ENCODE measurements around the gene ATXN1.

Gene ATXN1

DNA sequence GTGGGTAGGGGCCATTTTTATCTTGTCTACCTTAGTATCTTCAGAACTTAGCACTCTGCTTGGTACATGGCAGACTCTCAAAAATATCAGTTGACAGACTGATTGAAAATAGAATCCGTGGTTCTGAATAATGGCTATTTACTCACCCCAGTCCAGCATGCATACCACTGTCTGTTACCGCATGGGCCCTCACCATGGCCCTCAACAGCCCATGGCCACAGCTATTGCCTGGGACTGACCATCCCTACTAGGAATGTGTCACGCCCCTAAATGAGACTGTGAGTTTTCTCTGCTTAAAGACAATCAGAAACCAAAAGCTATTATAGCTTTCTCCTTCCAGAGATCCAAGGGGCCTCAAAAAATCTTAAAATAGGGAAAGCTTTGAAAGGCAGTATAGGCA, 207.7 kb downstream of the ATXN1 start:
- no peak for ATAC-seq
- TF ChIP-seq RARB (CRISPR knock-in tag; IDR thresholded peaks at IDR 0.05) (no peak), GLIS3 (CRISPR knock-in tag; IDR thresholded peaks at IDR 0.05) (no peak), TOX (CRISPR knock-in tag; IDR thresholded peaks at IDR 0.05; ENCODE audit: borderline replicate concordance) (no peak), TCF4 (CRISPR knock-in tag; IDR thresholded peaks at IDR 0.05; ENCODE audit: borderline replicate concordance) (no peak), OSR1 (CRISPR knock-in tag; IDR thresholded peaks at IDR 0.05) (no peak), ZNF70 (CRISPR knock-in tag; IDR thresholded peaks at IDR 0.05) (no peak), ISL1 (CRISPR knock-in tag; IDR thresholded peaks at IDR 0.05) (no peak), ZFP30 (CRISPR knock-in tag; IDR thresholded peaks at IDR 0.05) (no peak), BACH2 (CRISPR knock-in tag; IDR thresholded peaks at IDR 0.05; ENCODE audit: borderline replicate concordance) (no peak), ZNF565 (CRISPR knock-in tag; conservative IDR thresholded peaks at IDR 0.05; ENCODE audit: low read depth) (no peak), ZFP3 (CRISPR knock-in tag; IDR thresholded peaks at IDR 0.05) (no peak), CSDC2 (CRISPR knock-in tag; IDR thresholded peaks at IDR 0.05) (no peak)
- TF ChIP-seq, protein P1, sequence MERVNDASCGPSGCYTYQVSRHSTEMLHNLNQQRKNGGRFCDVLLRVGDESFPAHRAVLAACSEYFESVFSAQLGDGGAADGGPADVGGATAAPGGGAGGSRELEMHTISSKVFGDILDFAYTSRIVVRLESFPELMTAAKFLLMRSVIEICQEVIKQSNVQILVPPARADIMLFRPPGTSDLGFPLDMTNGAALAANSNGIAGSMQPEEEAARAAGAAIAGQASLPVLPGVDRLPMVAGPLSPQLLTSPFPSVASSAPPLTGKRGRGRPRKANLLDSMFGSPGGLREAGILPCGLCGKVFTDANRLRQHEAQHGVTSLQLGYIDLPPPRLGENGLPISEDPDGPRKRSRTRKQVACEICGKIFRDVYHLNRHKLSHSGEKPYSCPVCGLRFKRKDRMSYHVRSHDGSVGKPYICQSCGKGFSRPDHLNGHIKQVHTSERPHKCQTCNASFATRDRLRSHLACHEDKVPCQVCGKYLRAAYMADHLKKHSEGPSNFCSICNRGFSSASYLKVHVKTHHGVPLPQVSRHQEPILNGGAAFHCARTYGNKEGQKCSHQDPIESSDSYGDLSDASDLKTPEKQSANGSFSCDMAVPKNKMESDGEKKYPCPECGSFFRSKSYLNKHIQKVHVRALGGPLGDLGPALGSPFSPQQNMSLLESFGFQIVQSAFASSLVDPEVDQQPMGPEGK (CRISPR knock-in tag; IDR thresholded peaks at IDR 0.05; ENCODE audit: borderline replicate concordance): no peak

DNA sequence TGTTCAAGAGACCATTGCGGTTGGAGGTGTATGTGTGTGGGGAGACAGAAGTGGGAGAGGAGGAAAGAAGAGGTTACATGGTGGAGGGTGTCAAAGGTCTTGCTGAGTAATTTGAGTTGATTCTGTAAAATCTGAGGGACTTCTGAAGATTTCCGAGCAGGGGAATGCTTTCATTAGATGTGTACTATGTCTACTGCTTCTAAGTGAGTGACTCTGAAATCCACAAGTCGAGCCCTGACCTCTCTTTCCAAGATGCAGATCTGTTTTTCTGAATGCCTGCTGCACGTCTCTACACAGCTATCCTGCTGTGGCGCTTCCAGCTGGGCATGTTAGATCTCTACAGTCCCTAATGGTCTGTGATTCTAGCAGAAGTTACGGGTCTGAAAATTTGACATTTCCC, 209.8 kb downstream of the ATXN1 start:
- TF ChIP-seq, protein P2, sequence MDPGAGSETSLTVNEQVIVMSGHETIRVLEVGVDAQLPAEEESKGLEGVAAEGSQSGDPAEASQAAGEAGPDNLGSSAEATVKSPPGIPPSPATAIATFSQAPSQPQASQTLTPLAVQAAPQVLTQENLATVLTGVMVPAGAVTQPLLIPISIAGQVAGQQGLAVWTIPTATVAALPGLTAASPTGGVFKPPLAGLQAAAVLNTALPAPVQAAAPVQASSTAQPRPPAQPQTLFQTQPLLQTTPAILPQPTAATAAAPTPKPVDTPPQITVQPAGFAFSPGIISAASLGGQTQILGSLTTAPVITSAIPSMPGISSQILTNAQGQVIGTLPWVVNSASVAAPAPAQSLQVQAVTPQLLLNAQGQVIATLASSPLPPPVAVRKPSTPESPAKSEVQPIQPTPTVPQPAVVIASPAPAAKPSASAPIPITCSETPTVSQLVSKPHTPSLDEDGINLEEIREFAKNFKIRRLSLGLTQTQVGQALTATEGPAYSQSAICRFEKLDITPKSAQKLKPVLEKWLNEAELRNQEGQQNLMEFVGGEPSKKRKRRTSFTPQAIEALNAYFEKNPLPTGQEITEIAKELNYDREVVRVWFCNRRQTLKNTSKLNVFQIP (CRISPR knock-in tag; IDR thresholded peaks at IDR 0.05; ENCODE audit: borderline replicate concordance, low read depth): no peak
- TF ChIP-seq ZFP3 (CRISPR knock-in tag; IDR thresholded peaks at IDR 0.05): no peak
- no peak for TF ChIP-seq OSR1 (CRISPR knock-in tag; IDR thresholded peaks at IDR 0.05)
- no peak for TF ChIP-seq ZFP30 (CRISPR knock-in tag; IDR thresholded peaks at IDR 0.05)
- TF ChIP-seq, protein P3, sequence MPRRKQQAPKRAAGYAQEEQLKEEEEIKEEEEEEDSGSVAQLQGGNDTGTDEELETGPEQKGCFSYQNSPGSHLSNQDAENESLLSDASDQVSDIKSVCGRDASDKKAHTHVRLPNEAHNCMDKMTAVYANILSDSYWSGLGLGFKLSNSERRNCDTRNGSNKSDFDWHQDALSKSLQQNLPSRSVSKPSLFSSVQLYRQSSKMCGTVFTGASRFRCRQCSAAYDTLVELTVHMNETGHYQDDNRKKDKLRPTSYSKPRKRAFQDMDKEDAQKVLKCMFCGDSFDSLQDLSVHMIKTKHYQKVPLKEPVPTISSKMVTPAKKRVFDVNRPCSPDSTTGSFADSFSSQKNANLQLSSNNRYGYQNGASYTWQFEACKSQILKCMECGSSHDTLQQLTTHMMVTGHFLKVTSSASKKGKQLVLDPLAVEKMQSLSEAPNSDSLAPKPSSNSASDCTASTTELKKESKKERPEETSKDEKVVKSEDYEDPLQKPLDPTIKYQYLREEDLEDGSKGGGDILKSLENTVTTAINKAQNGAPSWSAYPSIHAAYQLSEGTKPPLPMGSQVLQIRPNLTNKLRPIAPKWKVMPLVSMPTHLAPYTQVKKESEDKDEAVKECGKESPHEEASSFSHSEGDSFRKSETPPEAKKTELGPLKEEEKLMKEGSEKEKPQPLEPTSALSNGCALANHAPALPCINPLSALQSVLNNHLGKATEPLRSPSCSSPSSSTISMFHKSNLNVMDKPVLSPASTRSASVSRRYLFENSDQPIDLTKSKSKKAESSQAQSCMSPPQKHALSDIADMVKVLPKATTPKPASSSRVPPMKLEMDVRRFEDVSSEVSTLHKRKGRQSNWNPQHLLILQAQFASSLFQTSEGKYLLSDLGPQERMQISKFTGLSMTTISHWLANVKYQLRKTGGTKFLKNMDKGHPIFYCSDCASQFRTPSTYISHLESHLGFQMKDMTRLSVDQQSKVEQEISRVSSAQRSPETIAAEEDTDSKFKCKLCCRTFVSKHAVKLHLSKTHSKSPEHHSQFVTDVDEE (CRISPR knock-in tag; IDR thresholded peaks at IDR 0.05): no peak
- TF ChIP-seq, protein P4, sequence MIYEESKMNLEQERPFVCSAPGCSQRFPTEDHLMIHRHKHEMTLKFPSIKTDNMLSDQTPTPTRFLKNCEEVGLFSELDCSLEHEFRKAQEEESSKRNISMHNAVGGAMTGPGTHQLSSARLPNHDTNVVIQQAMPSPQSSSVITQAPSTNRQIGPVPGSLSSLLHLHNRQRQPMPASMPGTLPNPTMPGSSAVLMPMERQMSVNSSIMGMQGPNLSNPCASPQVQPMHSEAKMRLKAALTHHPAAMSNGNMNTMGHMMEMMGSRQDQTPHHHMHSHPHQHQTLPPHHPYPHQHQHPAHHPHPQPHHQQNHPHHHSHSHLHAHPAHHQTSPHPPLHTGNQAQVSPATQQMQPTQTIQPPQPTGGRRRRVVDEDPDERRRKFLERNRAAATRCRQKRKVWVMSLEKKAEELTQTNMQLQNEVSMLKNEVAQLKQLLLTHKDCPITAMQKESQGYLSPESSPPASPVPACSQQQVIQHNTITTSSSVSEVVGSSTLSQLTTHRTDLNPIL (CRISPR knock-in tag; IDR thresholded peaks at IDR 0.05; ENCODE audit: low read depth): no peak
- no peak for TF ChIP-seq ISL1 (CRISPR knock-in tag; IDR thresholded peaks at IDR 0.05)
- no peak for TF ChIP-seq ZNF70 (CRISPR knock-in tag; IDR thresholded peaks at IDR 0.05)
- TF ChIP-seq, protein P1 (CRISPR knock-in tag; IDR thresholded peaks at IDR 0.05; ENCODE audit: borderline replicate concordance): no peak
- TF ChIP-seq GLIS3 (CRISPR knock-in tag; IDR thresholded peaks at IDR 0.05): no peak
- no peak for TF ChIP-seq ZNF8 (CRISPR knock-in tag; IDR thresholded peaks at IDR 0.05)
- TF ChIP-seq PPARA (CRISPR knock-in tag; IDR thresholded peaks at IDR 0.05; ENCODE audit: borderline replicate concordance): no peak
- TF ChIP-seq ZNF565 (CRISPR knock-in tag; conservative IDR thresholded peaks at IDR 0.05; ENCODE audit: low read depth): no peak
- no peak for TF ChIP-seq TOX (CRISPR knock-in tag; IDR thresholded peaks at IDR 0.05; ENCODE audit: borderline replicate concordance)
- no peak for TF ChIP-seq BACH2 (CRISPR knock-in tag; IDR thresholded peaks at IDR 0.05; ENCODE audit: borderline replicate concordance)
- TF ChIP-seq ARNTL (CRISPR knock-in tag; IDR thresholded peaks at IDR 0.05; ENCODE audit: borderline replicate concordance, low read depth): no peak
- no peak for TF ChIP-seq SNAI2 (CRISPR knock-in tag; IDR thresholded peaks at IDR 0.05)
- TF ChIP-seq, protein P5, sequence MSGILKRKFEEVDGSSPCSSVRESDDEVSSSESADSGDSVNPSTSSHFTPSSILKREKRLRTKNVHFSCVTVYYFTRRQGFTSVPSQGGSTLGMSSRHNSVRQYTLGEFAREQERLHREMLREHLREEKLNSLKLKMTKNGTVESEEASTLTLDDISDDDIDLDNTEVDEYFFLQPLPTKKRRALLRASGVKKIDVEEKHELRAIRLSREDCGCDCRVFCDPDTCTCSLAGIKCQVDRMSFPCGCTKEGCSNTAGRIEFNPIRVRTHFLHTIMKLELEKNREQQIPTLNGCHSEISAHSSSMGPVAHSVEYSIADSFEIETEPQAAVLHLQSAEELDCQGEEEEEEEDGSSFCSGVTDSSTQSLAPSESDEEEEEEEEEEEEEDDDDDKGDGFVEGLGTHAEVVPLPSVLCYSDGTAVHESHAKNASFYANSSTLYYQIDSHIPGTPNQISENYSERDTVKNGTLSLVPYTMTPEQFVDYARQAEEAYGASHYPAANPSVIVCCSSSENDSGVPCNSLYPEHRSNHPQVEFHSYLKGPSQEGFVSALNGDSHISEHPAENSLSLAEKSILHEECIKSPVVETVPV (CRISPR knock-in tag; IDR thresholded peaks at IDR 0.05): no peak
- ATAC-seq: no peak
